GM18508 (cell line): Measurements from ENCODE around the gene CYP4X1.
"Not testable (repeated sequence)": the region's sequence is repeated elsewhere in the genome, so short reads cannot be mapped to it uniquely, and the experiment has no call there.

Source experiments
- ATAC-seq: cut with Tn5 transposase; IDR thresholded peaks from one replicate; pipeline ENCODE4 v1.9.1; 2021; ENCODE audit warnings: moderate number of reproducible peaks; ENCODE audit not compliant: insufficient read depth, unreplicated experiment

Gene CYP4X1

DNA sequence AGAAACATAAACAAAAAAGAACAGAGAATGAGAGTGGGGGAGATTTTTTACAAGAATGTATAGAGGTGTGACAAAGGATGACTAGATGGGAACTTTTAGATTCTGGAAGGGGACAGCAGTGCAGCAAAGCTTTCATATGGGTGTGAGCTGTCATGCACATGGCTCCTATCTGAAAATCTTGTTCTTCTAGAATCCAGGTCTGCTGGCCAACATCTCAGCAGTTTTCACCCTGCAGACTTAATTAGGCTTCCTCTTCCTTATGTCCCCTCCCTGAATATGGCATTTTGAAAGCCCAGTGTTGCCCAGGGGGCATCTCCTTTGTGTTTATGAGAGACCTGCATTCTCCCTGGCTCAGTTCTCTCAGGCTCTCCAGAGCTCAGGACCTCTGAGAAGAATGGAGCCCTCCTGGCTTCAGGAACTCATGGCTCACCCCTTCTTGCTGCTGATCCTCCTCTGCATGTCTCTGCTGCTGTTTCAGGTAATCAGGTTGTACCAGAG is 43.7 kb downstream of the CYP4X1 start, which contains the start of gene CYP4Z1:
Gene CYP4Z1, plus strand, starts transcription at position 135 of the 498 bp plus-strand sequence. Its CDS starts 260 bp downstream, at position 395.
- no peak for ATAC-seq

- not testable (repeated sequence) for ATAC-seq
These were observed 45.6 kb downstream of the CYP4X1 start for GRCh38 chr1:47069080-47069479.

DNA sequence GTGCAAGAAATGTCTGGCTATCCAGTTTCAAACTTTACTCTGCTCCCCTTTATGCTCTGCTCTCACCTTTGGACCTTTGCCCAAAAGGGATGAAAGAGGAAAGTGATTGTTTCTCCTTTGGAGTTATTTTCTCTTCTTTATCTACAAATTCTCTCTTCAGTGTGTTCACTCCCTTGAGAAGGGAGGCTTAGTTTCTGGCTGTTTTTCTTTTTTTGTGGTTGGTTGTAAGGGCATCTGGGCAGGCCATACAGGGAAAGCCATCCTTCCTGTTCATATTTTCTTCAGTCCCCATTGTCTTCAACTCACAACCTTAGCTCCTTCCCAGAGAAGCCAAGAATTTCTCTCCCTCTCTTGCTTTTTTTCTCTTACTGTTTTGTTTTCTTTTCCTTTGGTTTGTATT is 46.0 kb downstream of the CYP4X1 start:
- ATAC-seq: not testable (repeated sequence)

- not testable (repeated sequence) for ATAC-seq
These were observed 65.9 kb downstream of the CYP4X1 start for GRCh38 chr1:47089356-47089755.

- ATAC-seq: not testable (repeated sequence)
These were observed 68.0 kb downstream of the CYP4X1 start for GRCh38 chr1:47091476-47091875.
